CD14-positive monocyte (primary cell): ENCODE measurements around the gene DNAJC30. TPM values are rescaled to one million over a fixed set of nuclear protein-coding genes. Genes with fewer than 3 reads are reported as not detected.

Experiments
- DNase-seq, 3 donors: peaks; one replicate each; pipeline ENCODE4 v3.0.0-alpha.2; 2011 to 2022
- H2AFZ ChIP-seq: 2 replicates; pipeline ENCODE4 v1.6.0; 2012; ENCODE audit warnings: mild to moderate bottlenecking, low read depth, low read length, inconsistent platforms; ENCODE audit not compliant: insufficient read depth, poor library complexity, severe bottlenecking
- H3K27ac ChIP-seq, 2 donors: 1 replicate in 1 of 2; 2 replicates in 1 of 2; pipeline ENCODE4 v1.5.1; 2012 to 2013; ENCODE audit warnings: low read length in 2 of 2, control low read depth in 1 of 2, inconsistent platforms in 1 of 2, low read depth in 1 of 2, mild to moderate bottlenecking in 1 of 2
- H3K27me3 ChIP-seq, 2 donors: one replicate each; pipeline versions ENCODE4 v1.6.0 to v1.6.1; 2011 to 2013; ENCODE audit warnings: low read length in 2 of 2; ENCODE audit not compliant: control insufficient read depth in 2 of 2, insufficient read depth in 2 of 2
- H3K36me3 ChIP-seq, 2 donors: replicated peaks in 1 of 2; 1 replicate in 1 of 2; 2 replicates in 1 of 2; pipeline versions ENCODE4 v1.5.1 to v1.6.1; 2012 to 2013; ENCODE audit warnings: low read length in 2 of 2, control low read depth in 1 of 2, inconsistent platforms in 1 of 2, mild to moderate bottlenecking in 1 of 2; ENCODE audit not compliant: insufficient read depth in 2 of 2, control insufficient read depth in 1 of 2
- H3K4me1 ChIP-seq, 2 donors: 1 replicate in 1 of 2; 2 replicates in 1 of 2; pipeline versions ENCODE4 v1.5.1 to v1.6.1; 2012 to 2013; ENCODE audit warnings: low read length in 2 of 2, control low read depth in 1 of 2, inconsistent platforms in 1 of 2, mild to moderate bottlenecking in 1 of 2, moderate library complexity in 1 of 2; ENCODE audit not compliant: insufficient read depth in 2 of 2, control insufficient read depth in 1 of 2
- H3K4me2 ChIP-seq: replicated peaks from 2 replicates; pipeline ENCODE3; 2012; ENCODE audit warnings: low read length, moderate library complexity, mild to moderate bottlenecking; ENCODE audit not compliant: poor library complexity, severe bottlenecking; ENCODE audit errors: extremely low read depth
- H3K4me3 ChIP-seq, 3 experiments: fragments of 200-600 bp in 1 of 3; sonication (generic) in 1 of 3; replicated peaks in 1 of 3; 1 replicate in 2 of 3; 2 replicates in 1 of 3; pipeline ENCODE4 v1.5.1; 2011 to 2013; ENCODE audit warnings: low read length in 3 of 3, mild to moderate bottlenecking in 3 of 3, control low read depth in 2 of 3, low read depth in 2 of 3, inconsistent platforms in 1 of 3, moderate library complexity in 1 of 3
- H3K79me2 ChIP-seq: 2 replicates; pipeline ENCODE4 v1.6.0; 2012; ENCODE audit warnings: mild to moderate bottlenecking, control low read depth, inconsistent platforms, low read length, moderate library complexity; ENCODE audit not compliant: insufficient read depth
- H3K9ac ChIP-seq: 2 replicates; pipeline ENCODE4 v1.6.0; 2017; ENCODE audit warnings: low read length, mild to moderate bottlenecking; ENCODE audit not compliant: insufficient read depth, poor library complexity, severe bottlenecking
- H3K9me3 ChIP-seq, 2 donors: replicated peaks in 1 of 2; 1 replicate in 1 of 2; 2 replicates in 1 of 2; pipeline versions ENCODE4 v1.5.1 to v1.6.1; 2012 to 2013; ENCODE audit warnings: low read length in 2 of 2, control low read depth in 1 of 2; ENCODE audit not compliant: control insufficient read depth in 1 of 2, insufficient read depth in 1 of 2
- H4K20me1 ChIP-seq: 2 replicates; pipeline ENCODE4 v1.6.0; 2012; ENCODE audit warnings: mild to moderate bottlenecking, low read length, control low read depth, moderate library complexity; ENCODE audit not compliant: insufficient read depth
- H3K27ac Mint-ChIP-seq, 7 donors: one replicate each; pipeline ENCODE4 v1.8.0; 2020; ENCODE audit warnings: mild to moderate bottlenecking in 7 of 7, mixed read lengths in 7 of 7, moderate library complexity in 6 of 7, inconsistent platforms in 2 of 7
- H3K27me3 Mint-ChIP-seq, 3 donors: one replicate each; pipeline ENCODE4 v1.8.0; 2021 to 2022; ENCODE audit warnings: low read depth in 3 of 3, mild to moderate bottlenecking in 3 of 3, mixed read lengths in 3 of 3, moderate library complexity in 3 of 3, inconsistent platforms in 1 of 3
- H3K36me3 Mint-ChIP-seq, 2 donors: one replicate each; pipeline ENCODE4 v1.8.0; 2020; ENCODE audit warnings: mixed read lengths in 2 of 2, inconsistent platforms in 1 of 2, mild to moderate bottlenecking in 1 of 2
- H3K4me1 Mint-ChIP-seq: one replicate; pipeline ENCODE4 v1.8.0; 2020; ENCODE audit warnings: mild to moderate bottlenecking, mixed read lengths
- H3K4me3 Mint-ChIP-seq, 2 donors: one replicate each; pipeline ENCODE4 v1.8.0; 2020; ENCODE audit warnings: mild to moderate bottlenecking in 2 of 2, mixed read lengths in 2 of 2, moderate library complexity in 1 of 2
- H3K9me3 Mint-ChIP-seq, 7 donors: one replicate each; pipeline ENCODE4 v1.8.0; 2020 to 2022; ENCODE audit warnings: mixed read lengths in 7 of 7, mild to moderate bottlenecking in 6 of 7, moderate library complexity in 6 of 7, inconsistent platforms in 2 of 7
- CTCF ChIP-seq: fragments of 200-600 bp; IDR thresholded peaks from one replicate; pipeline ENCODE4 v1.8.0; 2022; ENCODE audit warnings: antibody characterized with exemption, mild to moderate bottlenecking
- WGBS: methylation state at CpG from one replicate; pipeline ENCODE4 v1.1.5; 2013; ENCODE audit warnings: missing lambda C conversion rate; ENCODE audit not compliant: insufficient coverage; 5-methylcytosine and 5-hydroxymethylcytosine counted together
- intact Hi-C, 2 donors: fragments of 100-400 bp; cut with micrococcal nuclease; formaldehyde crosslinking; loops; one replicate each; pipeline versions ENCODE4 v1.15.0 to v1.15.1; 2023
- polyA plus RNA-seq, 3 donors: library from polyadenylated mRNA; depleted of rRNA in 1 of 3; unstranded in 2 of 3; stranded (reverse) in 1 of 3; fragments of 300-500 nt in 2 of 3; fragments of >200 nt in 1 of 3; fragmentation: Illumina TruSeq in 2 of 3; gene quantifications; 1 replicate in 2 of 3; 2 replicates in 1 of 3; pipeline ENCODE4 v1.2.3, GENCODE V29; 2012 to 2021

The DNAJC30 gene
- polyA plus RNA-seq, 3 donors, result 2.4 to 5.2 (median 3.2) TPM

GRCh38 chr7:73682745-73683055 is 553 bp downstream of the DNAJC30 start:
- H3K4me1 Mint-ChIP-seq, result peaks cover 22% of the 10 kb centered on the region
- WGBS, result under 1% methylated on average over 32 of the region's 33 CpGs
- intact Hi-C loops, result loop anchor here (5.0 to 10.0 kb wide), 2 partner anchors 55 to 758 kb away; partner anchors contain the start of genes ABHD11 (in 2 of the 2) and POM121 (in 1 of the 2)

GRCh38 chr7:73681031-73681430 is 2.2 kb downstream of the DNAJC30 start:
- H3K79me2 ChIP-seq, result peaks cover 50% of the 10 kb centered on the region
- H3K4me1 ChIP-seq, result peaks cover 19 to 30% of the 10 kb centered on the region in 2 donors
- no peak for DNase-seq
- peak overlapping the region in 1 of 2 donors; percentile 17 for H3K4me3 Mint-ChIP-seq
- H3K27ac Mint-ChIP-seq, result peak overlapping the region in 1 of 7 donors; percentile 5
- H3K27ac ChIP-seq, result no peak overlapping the region
- H3K36me3 Mint-ChIP-seq, result peaks cover 23 to 33% of the 10 kb centered on the region in 2 donors
- H3K9me3 Mint-ChIP-seq, result peaks cover 0 to 2% (median 0%) of the 10 kb centered on the region in 7 donors
- no peak overlapping the region for H2AFZ ChIP-seq
- no peak for TF ChIP-seq CTCF
- H3K4me2 ChIP-seq, result no peak overlapping the region
- intact Hi-C loops, result loop anchor here (2.0 to 10.0 kb wide), 3 partner anchors 42 to 756 kb away; partner anchors contain the start of genes ABHD11 (in 2 of the 2) and POM121 (in 1 of the 2)
- H3K4me3 ChIP-seq, result no peak overlapping the region
- peaks cover 2 to 5% (median 4%) of the 10 kb centered on the region in 3 donors for H3K27me3 Mint-ChIP-seq
- H3K4me1 Mint-ChIP-seq, result peaks cover 22% of the 10 kb centered on the region
- no peaks in the 10 kb centered on the region for H3K9me3 ChIP-seq
- no peak overlapping the region for H3K9ac ChIP-seq
- H4K20me1 ChIP-seq, result peaks cover 19% of the 10 kb centered on the region
- 83% methylated on average over 7 of the region's 8 CpGs for WGBS
- H3K27me3 ChIP-seq, result no peaks in the 10 kb centered on the region
- peaks cover 3 to 21% of the 10 kb centered on the region in 2 donors for H3K36me3 ChIP-seq

More at GRCh38 chr7:73682745-73683055, 553 bp downstream of the DNAJC30 start:
- Histone ChIP-seq H3K4me1 (peaks cover 19 to 30% of the 10 kb centered on the region in 2 donors), H3K27me3 (no peaks in the 10 kb centered on the region), H4K20me1 (peaks cover 19% of the 10 kb centered on the region), H3K9me3 (no peaks in the 10 kb centered on the region), H3K4me3 (peak overlapping the region; percentile 74 to 97 (median 96)), H3K27ac (peak overlapping the region in 1 of 2 donors; percentile 93), H3K36me3 (peaks cover 16 to 38% of the 10 kb centered on the region in 2 donors), H3K4me2 (peak overlapping the region; percentile 95), H3K9ac (peak overlapping the region; percentile 90), H2AFZ (peak overlapping the region; percentile 95), H3K79me2 (peaks cover 50% of the 10 kb centered on the region)
- H3K36me3 Mint-ChIP-seq, result peaks cover 35 to 44% of the 10 kb centered on the region in 2 donors
- peaks cover 0 to 4% (median 0%) of the 10 kb centered on the region in 7 donors for H3K9me3 Mint-ChIP-seq
- peak overlapping the region in 6 of 7 donors; percentile 53 to 94 (median 88) for H3K27ac Mint-ChIP-seq
- no peak for DNase-seq
- H3K27me3 Mint-ChIP-seq, result peaks cover 0 to 2% (median 1%) of the 10 kb centered on the region in 3 donors
- TF ChIP-seq CTCF, result no peak
- peak overlapping the region; percentile 97 to 98 for H3K4me3 Mint-ChIP-seq
